ENCODE results near the gene ITSN1. TPM values are rescaled to one million over a fixed set of nuclear protein-coding genes. Genes with fewer than 3 reads are reported as not detected.
A peak's percentile ranks its signal among the peaks of the same experiment; 100 is the strongest.

Gene ITSN1
- total and polyA plus RNA-seq, 2 experiments from 2014 or later: 35.5 to 57.1 TPM

DNA sequence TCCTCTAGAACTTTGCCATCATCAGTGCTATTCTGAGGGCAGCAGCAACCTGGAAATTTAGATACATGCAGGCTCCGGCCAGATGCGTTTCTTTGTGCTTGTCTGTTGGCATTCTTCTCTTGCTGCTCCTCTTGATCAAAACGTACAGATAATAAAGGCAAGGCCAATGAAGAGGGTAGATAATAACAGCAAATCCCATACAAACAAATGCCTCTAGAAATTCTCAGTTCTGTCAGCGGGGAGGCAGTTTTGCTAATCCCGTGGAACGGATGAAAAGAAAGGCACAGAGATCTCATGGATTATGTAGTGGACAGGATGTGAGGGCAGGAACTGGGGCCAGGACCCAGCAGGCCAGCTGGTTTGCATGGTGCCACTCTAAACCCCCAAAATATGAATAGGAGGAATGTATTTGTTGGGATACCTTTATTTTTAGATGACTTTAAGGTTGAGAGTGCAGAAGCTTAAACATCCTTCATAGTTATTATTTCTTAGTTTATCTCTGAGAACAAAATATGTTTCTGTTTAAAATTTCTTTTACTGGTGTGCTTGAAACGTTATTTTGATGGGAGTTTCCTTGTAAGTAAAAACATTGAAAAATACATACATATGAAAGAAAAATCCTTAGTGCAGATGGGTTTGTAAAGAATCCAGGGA, 1.5 kb downstream of the ITSN1 start:
- peaks cover 24% of the 10 kb centered on the region for H3F3A ChIP-seq (ENCODE audit: insufficient read depth)
- peak; percentile 44 for DNase-seq
- in situ Hi-C loops (cut with MboI): loop anchor here (10.0 kb wide), 1 partner anchor 241 kb away; no protein-coding TSS in a partner anchor
- peak overlapping the region; percentile 63 for H3K27ac ChIP-seq
- H3K79me2 ChIP-seq (ENCODE audit: insufficient read depth): peaks cover 82% of the 10 kb centered on the region
- H3K27me3 ChIP-seq (replicated peaks; ENCODE audit: insufficient read depth): no peaks in the 10 kb centered on the region
- TF ChIP-seq EZH2 (IDR thresholded peaks at IDR 0.05; ENCODE audit: insufficient read depth, poor library complexity, severe bottlenecking) (no peak), EZH2phosphoT487 (IDR thresholded peaks at IDR 0.05; ENCODE audit: insufficient read depth, low read depth) (no peak)
- H3K4me2 ChIP-seq (ENCODE audit: unreplicated experiment): peak overlapping the region; percentile 87
- peaks cover 23% of the 10 kb centered on the region for H3K4me1 ChIP-seq (ENCODE audit: insufficient read depth)
- peak overlapping the region; percentile 82 for H2AFZ ChIP-seq
- H3K9ac ChIP-seq: peak overlapping the region; percentile 78
- no peaks in the 10 kb centered on the region for H3K36me3 ChIP-seq (ENCODE audit: low read depth)
- H3K9me3 ChIP-seq (ENCODE audit: low read depth): no peaks in the 10 kb centered on the region
- WGBS, 2 experiments (ENCODE audit: low coverage in 1 of 2, low lambda C conversion rate in 2 of 2, missing lambda C conversion rate in 2 of 2): 1 to 2% methylated on average over 7 of the region's 7 CpGs
- H3K4me3 ChIP-seq: peak overlapping the region; percentile 92
- no peaks in the 10 kb centered on the region for H3K9me2 ChIP-seq (ENCODE audit: insufficient read depth)
- H4K20me1 ChIP-seq (ENCODE audit: insufficient read depth): 0 out of 2 replicates have a peak, but pooled peaks cover 3% of the 10 kb centered on the region

DNA sequence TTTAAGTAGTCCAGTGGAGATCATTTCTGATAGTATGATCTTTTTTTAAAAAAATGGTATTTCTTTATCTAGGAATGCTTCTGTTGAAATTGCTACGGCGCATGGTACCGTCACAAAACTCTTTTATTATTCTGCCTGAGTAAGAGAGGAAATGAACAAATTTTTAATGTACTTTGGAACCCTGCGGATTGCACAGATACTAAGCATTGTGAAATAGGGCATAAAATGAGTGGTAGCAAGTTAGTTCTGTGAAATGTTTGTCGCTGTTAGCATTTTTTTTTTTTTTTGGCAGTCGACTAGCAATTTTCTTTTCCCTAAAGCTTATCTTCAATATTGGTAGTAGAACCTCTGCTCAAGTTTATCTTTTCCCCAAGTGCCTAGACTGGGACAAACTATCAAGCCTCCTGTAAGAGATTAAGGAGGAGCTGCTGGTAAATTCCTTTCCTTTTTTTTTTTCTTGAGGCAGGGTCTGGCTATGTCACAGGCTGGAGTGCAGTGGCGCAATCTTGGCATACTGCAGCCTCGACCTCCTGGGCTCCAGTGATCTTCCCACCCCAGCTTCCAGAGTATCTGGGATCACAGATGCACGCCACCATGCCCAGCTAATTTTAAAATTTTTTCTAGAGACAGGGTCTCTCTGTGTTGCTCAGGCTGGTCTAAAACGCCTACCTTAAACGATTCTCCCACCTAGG, 2.2 kb downstream of the ITSN1 start:
- Histone ChIP-seq H3K27ac (peak overlapping the region; percentile 63), H3K9me3 (ENCODE audit: low read depth) (no peaks in the 10 kb centered on the region), H3K36me3 (ENCODE audit: low read depth) (no peaks in the 10 kb centered on the region), H3K4me2 (ENCODE audit: unreplicated experiment) (peak overlapping the region; percentile 87), H2AFZ (peak overlapping the region; percentile 82; the same call in 1 of the 2 replicates), H3K4me1 (ENCODE audit: insufficient read depth) (peaks cover 23% of the 10 kb centered on the region), H3K9me2 (ENCODE audit: insufficient read depth) (no peaks in the 10 kb centered on the region), H3K9ac (peak overlapping the region; percentile 78), H3F3A (ENCODE audit: insufficient read depth) (peaks cover 24% of the 10 kb centered on the region), H3K79me2 (ENCODE audit: insufficient read depth) (peaks cover 82% of the 10 kb centered on the region), H3K27me3 (replicated peaks; ENCODE audit: insufficient read depth) (no peaks in the 10 kb centered on the region), H3K4me3 (peak overlapping the region; percentile 92), H4K20me1 (ENCODE audit: insufficient read depth) (0 out of 2 replicates have a peak, but pooled peaks cover 3% of the 10 kb centered on the region)
- 33 to 34% methylated on average over 11 of the region's 11 CpGs for WGBS, 2 experiments (ENCODE audit: low coverage in 1 of 2, low lambda C conversion rate in 2 of 2, missing lambda C conversion rate in 2 of 2)
- no peak for TF ChIP-seq EZH2phosphoT487 (IDR thresholded peaks at IDR 0.05; ENCODE audit: insufficient read depth, low read depth)
- no peak for TF ChIP-seq EZH2 (IDR thresholded peaks at IDR 0.05; ENCODE audit: insufficient read depth, poor library complexity, severe bottlenecking)
- DNase-seq: peak; percentile 89
- in situ Hi-C loops (cut with MboI): loop anchor here (10.0 kb wide), 1 partner anchor 240 kb away; no protein-coding TSS in a partner anchor

DNA sequence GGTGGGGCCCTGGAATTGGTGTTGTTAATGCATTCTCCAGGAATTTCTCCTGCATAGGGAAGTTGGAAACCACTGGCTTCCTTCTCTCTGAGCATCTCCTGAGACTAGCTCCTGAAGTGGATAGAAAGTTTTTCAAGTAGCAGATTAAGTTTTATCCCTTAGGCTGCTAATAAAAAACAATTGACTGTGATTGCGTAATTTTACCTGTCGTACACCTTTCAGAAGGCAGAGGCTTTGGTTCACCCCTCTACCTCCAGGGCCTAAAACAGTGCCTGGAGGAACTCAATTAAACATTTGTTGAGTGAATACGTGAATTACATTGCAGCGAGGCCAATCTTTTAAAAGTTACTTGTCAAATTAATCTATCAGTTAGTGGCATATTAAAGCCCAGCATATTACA, 3.4 kb downstream of the ITSN1 start:
- Histone ChIP-seq H3K9ac (no peak overlapping the region), H3K4me3 (no peak overlapping the region), H3K4me2 (ENCODE audit: unreplicated experiment) (no peak overlapping the region), H3K79me2 (ENCODE audit: insufficient read depth) (peaks cover 82% of the 10 kb centered on the region), H2AFZ (no peak overlapping the region), H3K4me1 (ENCODE audit: insufficient read depth) (peaks cover 16% of the 10 kb centered on the region), H3K27me3 (replicated peaks; ENCODE audit: insufficient read depth) (no peaks in the 10 kb centered on the region), H3K27ac (peak overlapping the region; percentile 63; the same call in 1 of the 2 replicates), H3F3A (ENCODE audit: insufficient read depth) (peaks cover 24% of the 10 kb centered on the region), H3K9me2 (ENCODE audit: insufficient read depth) (no peaks in the 10 kb centered on the region), H4K20me1 (ENCODE audit: insufficient read depth) (peaks cover 8% of the 10 kb centered on the region), H3K9me3 (ENCODE audit: low read depth) (no peaks in the 10 kb centered on the region), H3K36me3 (ENCODE audit: low read depth) (no peaks in the 10 kb centered on the region)
- TF ChIP-seq EZH2phosphoT487 (IDR thresholded peaks at IDR 0.05; ENCODE audit: insufficient read depth, low read depth) (no peak), EZH2 (IDR thresholded peaks at IDR 0.05; ENCODE audit: insufficient read depth, poor library complexity, severe bottlenecking) (no peak)
- no peak for DNase-seq
- 95 to 99% methylated on average over 4 of the region's 4 CpGs for WGBS, 2 experiments (ENCODE audit: low coverage in 1 of 2, low lambda C conversion rate in 2 of 2, missing lambda C conversion rate in 2 of 2)
- in situ Hi-C loops (cut with MboI): loop anchor here (10.0 kb wide), 1 partner anchor 239 kb away; no protein-coding TSS in a partner anchor

DNA sequence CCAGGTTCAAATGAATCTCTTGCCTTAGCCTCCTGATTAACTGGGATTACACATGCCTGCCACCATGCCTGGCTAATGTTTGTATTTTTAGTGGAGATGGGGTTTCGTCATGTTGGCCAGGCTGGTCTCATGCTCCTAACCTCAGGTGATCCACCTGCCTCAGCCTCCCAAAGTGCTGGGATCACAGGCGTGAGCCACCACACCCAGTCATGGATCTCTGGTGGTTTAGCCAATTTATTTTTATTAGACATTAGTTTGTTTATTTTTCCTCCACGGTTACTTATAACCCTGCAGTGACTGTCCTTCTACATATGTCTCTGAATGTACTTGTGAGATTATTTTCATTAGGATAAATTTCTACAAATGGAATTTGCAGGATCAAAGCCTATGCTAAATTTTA, 5.3 kb downstream of the ITSN1 start:
- Histone ChIP-seq H3F3A (ENCODE audit: insufficient read depth) (peaks cover 24% of the 10 kb centered on the region), H4K20me1 (ENCODE audit: insufficient read depth) (peaks cover 14% of the 10 kb centered on the region), H3K4me3 (no peak overlapping the region), H3K79me2 (ENCODE audit: insufficient read depth) (peaks cover 93% of the 10 kb centered on the region), H3K27ac (no peak overlapping the region), H3K9ac (no peak overlapping the region), H3K4me1 (ENCODE audit: insufficient read depth) (peaks cover 21% of the 10 kb centered on the region), H3K4me2 (ENCODE audit: unreplicated experiment) (no peak overlapping the region), H3K36me3 (ENCODE audit: low read depth) (no peaks in the 10 kb centered on the region), H2AFZ (no peak overlapping the region), H3K9me3 (ENCODE audit: low read depth) (no peaks in the 10 kb centered on the region), H3K27me3 (replicated peaks; ENCODE audit: insufficient read depth) (no peaks in the 10 kb centered on the region), H3K9me2 (ENCODE audit: insufficient read depth) (no peaks in the 10 kb centered on the region)
- in situ Hi-C loops (cut with MboI): loop anchor here (10.0 kb wide), 1 partner anchor 237 kb away; no protein-coding TSS in a partner anchor
- 90 to 95% methylated on average over 3 of the region's 3 CpGs for WGBS, 2 experiments (ENCODE audit: low coverage in 1 of 2, low lambda C conversion rate in 2 of 2, missing lambda C conversion rate in 2 of 2)
- DNase-seq: no peak
- TF ChIP-seq EZH2phosphoT487 (IDR thresholded peaks at IDR 0.05; ENCODE audit: insufficient read depth, low read depth) (no peak), EZH2 (IDR thresholded peaks at IDR 0.05; ENCODE audit: insufficient read depth, poor library complexity, severe bottlenecking) (no peak)
